Thyroid gland (tissue), 4 donors: ENCODE data around the gene CEP135.
"Not testable (repeated sequence)": the region's sequence is repeated elsewhere in the genome, so short reads cannot be mapped to it uniquely, and the experiment has no call there.

Source experiments
- CTCF ChIP-seq, 6 experiments: fragments of 200-600 bp in 3 of 6; fragments of 450-650 bp in 3 of 6; sonication (generic) in 3 of 6; IDR thresholded peaks; one replicate each; pipeline ENCODE4 v1.5.1; 2016 to 2019; ENCODE audit warnings: antibody characterized with exemption in 6 of 6, mild to moderate bottlenecking in 2 of 6, inconsistent platforms in 1 of 6, moderate library complexity in 1 of 6
- POLR2A ChIP-seq, 2 donors: fragments of 450-650 bp; IDR thresholded peaks; one replicate each; pipeline ENCODE4 v1.6.1; 2017; ENCODE audit warnings: antibody characterized with exemption in 2 of 2, mild to moderate bottlenecking in 2 of 2, moderate library complexity in 1 of 2

GRCh38 chr4:55935907-55936306 is 12.8 kb upstream of the CEP135 start:
- TF ChIP-seq CTCF, POLR2A (IDR thresholded peaks at IDR 0.05): not testable (repeated sequence)
